Inferior parietal cortex (tissue), 1 donor: Measurements from ENCODE around the gene ANKRD33B.
"Not testable (repeated sequence)": the region's sequence is repeated elsewhere in the genome, so short reads cannot be mapped to it uniquely, and the experiment has no call there.

Experiments
- DNase-seq: peaks from one replicate; pipeline ENCODE4 v3.0.0-alpha.2; 2016; ENCODE audit errors: extremely low spot score

ANKRD33B gene

GRCh38 chr5:10563945-10564837, at the start of gene ANKRD33B:
Gene ANKRD33B (plus strand): TSS chr5:10564070. CDS start chr5:10564468, 398 bp downstream.
- no peak for DNase-seq

DNA sequence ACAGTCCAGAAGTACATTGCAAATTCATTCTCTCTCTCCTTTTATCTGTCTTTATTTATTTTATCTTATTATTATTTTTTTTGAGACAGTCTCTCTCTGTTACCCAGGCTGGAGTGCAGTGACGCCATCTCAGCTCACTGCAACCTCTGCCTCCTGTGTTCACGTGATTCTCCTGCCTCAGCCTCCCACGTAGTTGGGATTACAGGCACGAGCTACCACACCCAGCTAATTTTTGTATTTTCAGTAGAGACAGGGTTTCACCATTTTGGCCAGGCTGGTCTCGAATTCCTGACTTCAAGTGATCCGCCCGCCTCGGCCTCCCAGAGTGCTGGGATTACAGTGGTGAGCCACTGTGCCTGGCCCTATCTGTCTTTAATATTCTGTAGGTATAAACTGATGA, 49.3 kb upstream of the ANKRD33B start:
- not testable (repeated sequence) for DNase-seq

- no peak for DNase-seq
These were observed 48.4 kb upstream of the ANKRD33B start for GRCh38 chr5:10515492-10515891.

DNA sequence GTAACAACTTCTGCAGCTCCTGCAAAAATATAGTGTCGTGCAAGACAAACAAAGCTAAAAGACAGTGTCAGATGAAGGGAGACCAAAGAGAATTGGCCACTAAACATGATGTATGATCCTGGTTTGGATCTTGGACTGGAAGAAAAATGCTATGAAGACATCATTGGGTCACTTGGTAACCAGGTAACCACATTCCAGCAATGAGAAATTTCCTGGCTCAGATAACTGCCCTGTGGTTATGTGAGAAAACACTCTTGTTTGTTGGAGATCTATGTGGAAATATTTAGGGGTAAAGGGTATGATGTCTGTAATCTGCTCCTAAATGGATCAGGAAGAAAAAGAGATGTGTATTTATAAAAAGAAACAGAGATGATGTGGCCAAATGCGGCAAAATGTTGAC, 45.5 kb upstream of the ANKRD33B start:
- DNase-seq, result no peak

GRCh38 chr5:10519729-10520128, 44.1 kb upstream of the ANKRD33B start:
- no peak for DNase-seq

DNA sequence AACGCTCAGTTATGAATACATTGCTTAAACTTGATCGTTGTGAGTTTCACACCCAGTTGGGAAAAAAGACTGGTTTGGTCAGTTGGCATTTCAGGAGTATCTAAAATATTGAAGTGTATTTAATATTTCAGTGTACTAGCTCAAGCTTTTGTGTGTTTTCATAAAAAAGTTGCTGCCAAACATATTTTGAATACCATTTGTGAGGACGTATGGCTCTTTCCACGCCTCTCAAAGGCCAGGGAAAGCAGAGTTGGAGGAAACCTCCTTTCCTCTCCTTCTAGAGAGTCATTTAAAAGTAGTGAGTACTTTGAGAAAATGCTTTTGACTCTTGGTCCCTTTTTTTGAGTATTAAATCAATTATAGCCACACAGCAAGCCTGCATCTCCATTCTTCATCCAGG, 43.2 kb upstream of the ANKRD33B start:
- no peak for DNase-seq

- no peak for DNase-seq
These were observed 42.2 kb upstream of the ANKRD33B start for GRCh38 chr5:10521466-10522223.

GRCh38 chr5:10522224-10522611, 41.7 kb upstream of the ANKRD33B start:
- no peak for DNase-seq

GRCh38 chr5:10524376-10525123, 39.3 kb upstream of the ANKRD33B start:
- no peak for DNase-seq

- DNase-seq, result no peak
These were observed 38.8 kb upstream of the ANKRD33B start for GRCh38 chr5:10525124-10525495.

- no peak for DNase-seq
These were observed 36.5 kb upstream of the ANKRD33B start for GRCh38 chr5:10527281-10527950.

DNA sequence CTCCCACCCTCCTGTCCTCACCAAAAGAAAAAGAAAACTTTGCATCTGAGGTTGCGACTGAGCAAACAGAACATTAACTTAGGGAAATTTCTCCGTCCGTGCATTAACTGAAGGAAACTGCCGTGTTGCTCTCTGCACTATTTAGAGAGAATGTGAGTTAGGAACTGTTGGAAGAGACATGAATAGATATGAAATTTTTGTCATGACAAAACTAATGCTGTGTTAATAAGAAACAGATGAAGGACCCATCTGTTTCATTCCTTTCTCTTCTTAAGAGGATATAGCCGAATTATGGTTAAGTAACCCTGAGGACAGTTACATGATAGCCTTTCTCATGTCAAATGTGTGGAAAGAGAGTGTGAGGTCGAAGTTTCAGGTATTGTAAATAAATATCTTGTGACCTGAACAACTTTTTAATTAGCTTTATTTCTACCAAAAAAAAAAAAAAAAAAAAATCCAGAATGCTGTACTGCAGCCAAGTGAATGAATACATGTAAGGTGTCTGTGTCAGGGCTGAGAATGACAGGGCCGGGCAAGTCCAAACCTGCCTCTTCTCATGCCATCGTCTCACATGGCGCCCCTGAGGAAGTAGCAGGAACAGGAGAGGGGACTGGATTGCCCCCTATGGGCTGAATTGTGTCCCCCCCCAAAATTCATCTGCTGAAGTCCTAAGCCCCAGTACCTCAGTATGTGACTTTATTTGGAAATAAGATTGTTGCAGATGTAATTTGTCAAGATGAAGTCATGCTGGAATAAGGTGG, 35.6 kb upstream of the ANKRD33B start:
- DNase-seq, result no peak

GRCh38 chr5:10528827-10529226, 35.0 kb upstream of the ANKRD33B start:
- DNase-seq, result no peak

DNA sequence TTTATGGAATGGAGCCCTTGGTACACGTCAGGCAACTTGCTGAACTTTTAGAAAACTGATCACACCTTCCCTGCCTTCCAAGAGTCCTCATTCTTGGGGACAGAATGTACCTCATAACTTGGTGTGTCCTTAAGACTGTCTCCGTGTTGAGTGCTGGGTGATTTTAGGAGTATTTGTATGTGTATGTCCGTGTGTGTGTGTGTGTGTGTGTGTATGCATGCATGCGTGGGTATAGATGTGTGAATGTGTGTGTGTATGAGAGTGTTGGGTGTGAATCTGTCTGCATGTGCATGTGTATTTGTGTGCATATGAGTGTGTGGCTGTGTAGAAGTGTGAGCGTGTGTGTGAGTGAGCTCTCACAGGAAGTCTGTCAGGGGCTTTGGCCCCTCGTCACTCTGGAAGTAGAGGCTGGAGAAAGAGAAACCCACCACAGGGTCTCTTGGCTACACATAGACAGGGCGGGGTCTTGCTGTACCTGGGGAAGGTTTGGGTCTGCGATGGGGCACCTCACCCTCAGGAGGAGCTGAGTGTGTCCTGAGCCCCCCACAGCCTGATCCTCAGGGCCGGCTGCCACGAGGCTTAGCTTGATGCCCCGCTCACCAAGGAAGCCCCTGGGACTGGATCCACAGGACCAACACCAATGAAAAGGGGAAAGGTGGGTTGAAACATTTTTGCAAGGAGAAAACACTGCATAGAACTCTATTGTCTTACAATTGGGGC, 33.1 kb upstream of the ANKRD33B start:
- DNase-seq, result no peak

- DNase-seq, result no peak
These were observed 31.4 kb upstream of the ANKRD33B start for GRCh38 chr5:10532421-10532820.

DNA sequence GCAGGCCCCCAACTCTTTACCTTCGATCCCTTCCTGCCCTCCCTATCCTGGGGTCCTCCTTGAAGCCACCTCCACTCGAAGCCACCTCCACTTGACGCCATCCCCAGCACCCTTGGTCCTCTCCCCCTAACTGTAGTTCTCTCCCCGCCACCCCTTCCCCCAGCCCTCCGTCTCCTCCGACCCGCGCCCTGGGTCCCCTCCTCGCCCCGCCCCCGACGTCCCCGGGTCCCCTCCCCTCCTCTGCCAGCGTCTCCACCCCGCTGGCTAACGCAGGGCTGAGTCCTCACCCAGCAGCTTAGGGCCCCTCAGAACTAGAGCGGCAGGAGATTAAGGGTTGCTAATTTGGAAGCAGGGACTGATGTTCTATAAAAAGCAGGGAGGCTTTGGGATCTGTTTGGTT, 30.6 kb upstream of the ANKRD33B start:
- DNase-seq, result no peak

DNA sequence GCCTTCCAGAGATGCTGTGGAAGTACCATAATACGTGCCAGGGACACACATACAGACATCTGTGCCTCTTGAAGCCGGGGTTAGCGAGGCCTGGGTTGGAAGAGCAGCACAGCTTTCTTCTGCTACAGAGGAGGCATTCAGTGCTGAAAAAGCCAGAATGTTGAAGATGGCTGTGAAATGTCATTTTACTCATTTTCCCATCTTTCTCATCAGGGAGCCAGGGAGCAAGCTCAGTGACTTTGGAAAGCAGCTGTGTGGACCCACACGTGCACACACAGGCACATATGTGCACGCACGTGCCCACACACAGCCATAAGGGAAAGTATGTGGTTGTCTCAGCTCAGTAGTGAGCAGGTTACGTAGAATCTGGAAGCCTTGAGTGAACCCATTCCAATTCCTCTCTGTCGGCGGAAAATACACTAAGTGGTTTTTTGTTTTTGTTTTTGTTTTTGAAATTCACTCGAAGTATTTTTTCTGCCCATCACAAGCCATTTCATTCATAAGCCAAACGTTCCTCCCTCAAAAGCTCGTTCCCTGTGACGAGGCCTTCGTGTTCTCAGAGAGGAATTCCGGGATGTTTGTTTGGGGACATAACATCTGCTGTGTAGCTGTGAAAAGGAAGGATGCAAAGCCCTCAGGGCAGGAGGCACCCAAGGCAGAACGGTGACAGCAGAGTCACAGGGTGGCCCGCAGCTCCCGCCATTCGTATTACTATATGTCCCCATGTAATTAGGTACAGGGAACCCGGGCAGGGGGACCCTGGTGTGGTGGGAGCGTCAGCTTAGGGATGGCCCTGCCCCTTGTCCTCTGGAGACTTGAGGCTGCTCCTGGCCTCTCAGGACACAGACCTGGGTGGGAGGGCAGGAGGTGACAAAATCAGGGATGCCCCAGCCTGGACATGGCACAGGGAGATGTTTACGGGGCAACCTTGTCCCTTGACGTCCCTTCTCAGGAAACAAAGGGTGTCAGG, 29.0 kb upstream of the ANKRD33B start:
- DNase-seq, result no peak

GRCh38 chr5:10536511-10536910, 27.4 kb upstream of the ANKRD33B start:
- DNase-seq, result no peak

DNA sequence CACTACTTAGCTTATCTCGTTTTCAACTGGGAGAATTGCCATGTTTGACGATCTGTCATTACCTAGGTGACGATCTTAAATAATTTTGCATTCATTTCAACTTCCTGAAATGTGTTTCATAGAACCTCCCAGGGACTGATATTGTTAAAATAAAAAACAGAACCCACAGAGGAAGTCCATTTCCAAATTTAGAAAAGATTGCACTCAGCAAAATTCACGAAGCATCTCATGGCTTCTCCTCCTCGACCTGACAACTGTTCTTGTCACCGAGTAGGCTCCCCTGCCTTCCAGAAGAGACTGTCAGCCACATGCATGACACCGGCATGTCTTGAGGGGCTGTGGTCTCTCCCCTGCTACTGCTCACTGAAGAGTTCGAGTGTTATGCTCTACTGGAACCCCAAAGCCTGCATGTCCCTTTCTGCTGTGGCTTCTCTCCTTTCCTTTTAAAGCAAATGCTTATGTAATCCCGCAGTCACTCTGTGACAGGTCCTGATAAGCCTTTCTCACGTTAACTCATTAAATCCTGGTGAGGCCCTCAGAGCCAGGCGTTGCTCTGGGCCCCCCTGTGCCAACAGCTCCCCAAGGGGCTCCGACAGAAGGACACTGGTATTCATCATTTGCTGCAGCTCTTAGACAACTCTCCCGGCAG, 26.8 kb upstream of the ANKRD33B start:
- DNase-seq, result peak; percentile 44
